Ishikawa (cell line): ENCODE measurements around the gene IL1RL2.

Experiments used
- EGR1 ChIP-seq: IDR thresholded peaks from 2 replicates; pipeline ENCODE4 v1.6.1; 2012
- EP300 ChIP-seq: IDR thresholded peaks from 2 replicates; pipeline ENCODE4 v1.6.1; 2012; ENCODE audit warnings: borderline replicate concordance
- REST ChIP-seq: IDR thresholded peaks from 2 replicates; pipeline ENCODE4 v1.6.1; 2012; ENCODE audit warnings: low read depth, mild to moderate bottlenecking
- TEAD4 ChIP-seq: IDR thresholded peaks from 2 replicates; pipeline ENCODE4 v1.6.1; 2012
- USF1 ChIP-seq: IDR thresholded peaks from 2 replicates; pipeline ENCODE4 v1.6.1; 2012

GRCh38 chr2:102171946-102172345, 14.9 kb upstream of the IL1RL2 start:
- TF ChIP-seq EP300 (no peak), USF1 (no peak), TEAD4 (no peak), EGR1 (no peak), REST (no peak)
